Stimulated activated CD8-positive, alpha-beta memory T cell treated with anti-CD3 and anti-CD28 coated beads, Interleukin-7, amount 100 ng/mL, for 24 hours (primary cell): ENCODE measurements around the gene LARP4B.

ENCODE experiments used
- DNase-seq: peaks from one replicate; pipeline ENCODE4 v3.0.0-alpha.2; 2020; ENCODE audit warnings: low read depth

Gene LARP4B

GRCh38 chr10:824946-825345, 106.6 kb downstream of the LARP4B start:
- no peak for DNase-seq

GRCh38 chr10:824497-824896, 107.0 kb downstream of the LARP4B start:
- no peak for DNase-seq

GRCh38 chr10:822661-823367, 108.7 kb downstream of the LARP4B start:
- DNase-seq: no peak

GRCh38 chr10:822197-822596, 109.3 kb downstream of the LARP4B start:
- no peak for DNase-seq

- no peak for DNase-seq
These were observed 110.2 kb downstream of the LARP4B start for GRCh38 chr10:821322-821721.

- DNase-seq: no peak
These were observed 111.7 kb downstream of the LARP4B start for GRCh38 chr10:819816-820215.

GRCh38 chr10:819326-819725, 112.2 kb downstream of the LARP4B start:
- no peak for DNase-seq

GRCh38 chr10:818526-819220, 112.8 kb downstream of the LARP4B start:
- DNase-seq: no peak

GRCh38 chr10:818010-818409, 113.5 kb downstream of the LARP4B start:
- DNase-seq: no peak

GRCh38 chr10:817371-817770, 114.1 kb downstream of the LARP4B start:
- DNase-seq: no peak

- DNase-seq: no peak
These were observed 114.5 kb downstream of the LARP4B start for GRCh38 chr10:816958-817357.

- no peak for DNase-seq
These were observed 115.4 kb downstream of the LARP4B start for GRCh38 chr10:816091-816477.

GRCh38 chr10:815338-816090, 116.0 kb downstream of the LARP4B start:
- DNase-seq: no peak

- no peak for DNase-seq
These were observed 116.8 kb downstream of the LARP4B start for GRCh38 chr10:814536-815302.

GRCh38 chr10:813286-813685, 118.2 kb downstream of the LARP4B start:
- no peak for DNase-seq

GRCh38 chr10:812787-813186, 118.7 kb downstream of the LARP4B start:
- DNase-seq: no peak

- DNase-seq: no peak
These were observed 119.9 kb downstream of the LARP4B start for GRCh38 chr10:811379-812175.

GRCh38 chr10:810351-810846, 121.1 kb downstream of the LARP4B start:
- no peak for DNase-seq

- DNase-seq: no peak
These were observed 121.7 kb downstream of the LARP4B start for GRCh38 chr10:809671-810350.

GRCh38 chr10:807958-808353, 123.5 kb downstream of the LARP4B start:
- no peak for DNase-seq
